Inferior parietal cortex (tissue), 1 donor: ENCODE data around the gene SEPTIN2.
"Not testable (repeated sequence)": the region's sequence is repeated elsewhere in the genome, so short reads cannot be mapped to it uniquely, and the experiment has no call there.

Experiments
- DNase-seq: peaks from one replicate; pipeline ENCODE4 v3.0.0-alpha.2; 2016; ENCODE audit errors: extremely low spot score

SEPTIN2 gene

GRCh38 chr2:241288324-241288888 lies 27.3 kb upstream of the SEPTIN2 start:
- DNase-seq: no peak

- DNase-seq: no peak
These were observed 26.7 kb upstream of the SEPTIN2 start for GRCh38 chr2:241289053-241289452.

GRCh38 chr2:241289597-241289996 lies 26.1 kb upstream of the SEPTIN2 start:
- no peak for DNase-seq

- DNase-seq: no peak
These were observed 24.6 kb upstream of the SEPTIN2 start for GRCh38 chr2:241291153-241291552.

- no peak for DNase-seq
These were observed 23.7 kb upstream of the SEPTIN2 start for GRCh38 chr2:241291977-241292376.

GRCh38 chr2:241293378-241293797 lies 22.3 kb upstream of the SEPTIN2 start:
- not testable (repeated sequence) for DNase-seq

- no peak for DNase-seq
These were observed 20.2 kb upstream of the SEPTIN2 start for GRCh38 chr2:241295326-241296095.

GRCh38 chr2:241296767-241297166 lies 19.0 kb upstream of the SEPTIN2 start:
- no peak for DNase-seq

GRCh38 chr2:241298673-241299072 lies 17.1 kb upstream of the SEPTIN2 start:
- DNase-seq: no peak

GRCh38 chr2:241300000-241300399 lies 15.7 kb upstream of the SEPTIN2 start:
- DNase-seq: no peak

- no peak for DNase-seq
These were observed 13.6 kb upstream of the SEPTIN2 start for GRCh38 chr2:241302083-241302482.

GRCh38 chr2:241302759-241303651 lies 12.7 kb upstream of the SEPTIN2 start:
- no peak for DNase-seq

- no peak for DNase-seq
These were observed 11.6 kb upstream of the SEPTIN2 start for GRCh38 chr2:241304039-241304670.

GRCh38 chr2:241307055-241307454 lies 8.7 kb upstream of the SEPTIN2 start:
- no peak for DNase-seq

GRCh38 chr2:241308267-241308666 lies 7.5 kb upstream of the SEPTIN2 start:
- DNase-seq: no peak

- DNase-seq: no peak
These were observed 6.8 kb upstream of the SEPTIN2 start for GRCh38 chr2:241308832-241309500.

- DNase-seq: no peak
These were observed 6.0 kb upstream of the SEPTIN2 start for GRCh38 chr2:241309684-241310117.

- DNase-seq: no peak
These were observed 4.7 kb upstream of the SEPTIN2 start for GRCh38 chr2:241310917-241311566.

- no peak for DNase-seq
These were observed 3.6 kb upstream of the SEPTIN2 start for GRCh38 chr2:241312082-241312481.

GRCh38 chr2:241313543-241314095 lies 2.1 kb upstream of the SEPTIN2 start:
- DNase-seq: no peak
